Heart left ventricle (tissue), 16 donors: Measurements from ENCODE around the gene LMF1. TPM values are rescaled to one million over a fixed set of nuclear protein-coding genes. Genes with fewer than 3 reads are reported as not detected.

Source experiments
- ATAC-seq, 4 donors: fragments of 200-7000 bp; cut with Tn5 transposase; one replicate each; pipeline ENCODE4 v1.9.1; 2020 to 2022; ENCODE audit warnings: moderate library complexity in 4 of 4, mild to moderate bottlenecking in 3 of 4, moderate number of reproducible peaks in 1 of 4
- DNase-seq, 5 donors: peaks; one replicate each; pipeline ENCODE4 v3.0.0-alpha.2; 2020
- H3K27ac ChIP-seq, 12 donors: fragments of 200-600 bp; sonication (generic) in 4 of 12; one replicate each; pipeline versions ENCODE4 v1.5.0 to v1.8.0; 2016 to 2022; ENCODE audit warnings: mild to moderate bottlenecking in 2 of 12
- H3K27me3 ChIP-seq, 9 donors: fragments of 200-600 bp; sonication (generic) in 2 of 9; one replicate each; pipeline versions ENCODE4 v1.5.1 to v1.8.0; 2016 to 2022; ENCODE audit warnings: mild to moderate bottlenecking in 3 of 9
- H3K36me3 ChIP-seq, 9 donors: fragments of 200-600 bp; sonication (generic) in 2 of 9; one replicate each; pipeline versions ENCODE4 v1.5.0 to v1.8.0; 2018 to 2022; ENCODE audit warnings: mild to moderate bottlenecking in 2 of 9
- H3K4me1 ChIP-seq, 12 donors: fragments of 200-600 bp; sonication (generic) in 4 of 12; one replicate each; pipeline versions ENCODE4 v1.5.0 to v1.8.0; 2016 to 2022; ENCODE audit warnings: mild to moderate bottlenecking in 3 of 12
- H3K4me3 ChIP-seq, 12 donors: fragments of 200-600 bp; sonication (generic) in 4 of 12; one replicate each; pipeline versions ENCODE4 v1.5.0 to v1.8.0; 2017 to 2022; ENCODE audit warnings: mild to moderate bottlenecking in 9 of 12, moderate library complexity in 4 of 12
- H3K9me3 ChIP-seq, 12 donors: fragments of 200-600 bp; sonication (generic) in 4 of 12; one replicate each; pipeline versions ENCODE4 v1.5.0 to v1.8.0; 2016 to 2022; ENCODE audit warnings: mild to moderate bottlenecking in 1 of 12
- CTCF ChIP-seq, 12 donors: fragments of 200-600 bp; sonication (generic) in 4 of 12; IDR thresholded peaks; one replicate each; pipeline versions ENCODE4 v1.5.0 to v1.8.0; 2018 to 2022; ENCODE audit warnings: antibody characterized with exemption in 12 of 12, mild to moderate bottlenecking in 5 of 12
- POLR2A ChIP-seq, 2 donors: fragments of 450-650 bp; IDR thresholded peaks; one replicate each; pipeline ENCODE4 v1.6.1; 2017; ENCODE audit warnings: antibody characterized with exemption in 2 of 2, mild to moderate bottlenecking in 2 of 2, moderate library complexity in 2 of 2
- WGBS, 4 donors: extraction: QIAGEN DNeasy Blood & Tissue Kit in 2 of 4; methylation state at CpG; one replicate each; pipeline versions ENCODE4 v1.1.5 to v1.1.7; 2013 to 2018; 5-methylcytosine and 5-hydroxymethylcytosine counted together
- intact Hi-C, 10 donors: fragments of 100-400 bp; cut with DNase I; formaldehyde crosslinking; loops; one replicate each; pipeline versions ENCODE4 v1.11.1 to v1.14.2; 2022
- polyA plus RNA-seq, 2 donors: library from polyadenylated mRNA; stranded (reverse); fragments of 200-250 nt; gene quantifications; one replicate each; pipeline ENCODE4 v1.2.3, GENCODE V29; 2013
- total RNA-seq, 9 donors: library from RNA; depleted of rRNA in 2 of 9; stranded (reverse); fragments of >200 nt in 2 of 9; fragmentation: NEBNext Ultra II Directional in 3 of 9; extraction: Animal tissue kit (Norgen Biotek cat#: 25700) in 3 of 9; gene quantifications; one replicate each; pipeline versions ENCODE4 v1.1.0 to v1.2.4, GENCODE V29; 2016 to 2023
- donor health status: ischemic (EF 13 %, LVEDD 7.1; RV severe dilation, severe dysfunction).
- donor health status: healthy with polysubstance abuse.
- donor health status: DM: no; HTN: yes; CAD: no.
- donor health status: DM: no; HTN: no; CAD: no.
- donor health status: ischemic (EF 25% LVEDD 6.9; RV normal size, moderate dysfunction).
- donor health status: ischemic (EF 25% LVEDD 5.7; RV mildly dilated, moderate dysfunction).
- donor health status: healthy.
- donor health status: DM: yes; HTN: yes; CAD: no.
- donor health status: ischemic (EF 35%, LVEDD 5.7; RV mildly dilated, moderate dysfunction).
- donor health status: nonischemic (EF 11% LVEDD 7.7; RV severe dilation, severe dysfunction).
- donor health status: DM: yes; HTN: yes; CAD: no.
- donor health status: PGD.
- donor health status: ischemic (EF 29% LVEDD 5.4; RV normal size, mild dysfunction).
- donor health status: nonischemic (EF 23%, LVEDD 6.1; RV moderate dilation, normal function).

LMF1 gene
- total and polyA plus RNA-seq, 11 donors = 4.3 to 19.2 (median 7.1) TPM

- Histone ChIP-seq H3K27me3 (peaks cover 0 to 38% (median 4%) of the 10 kb centered on the region in 9 donors), H3K4me1 (no peaks in the 10 kb centered on the region), H3K9me3 (peaks cover 0 to 18% (median 5%) of the 10 kb centered on the region in 12 donors), H3K36me3 (no peaks in the 10 kb centered on the region), H3K4me3 (no peak overlapping the region), H3K27ac (no peak overlapping the region)
- intact Hi-C loops = no loop called here
- TF ChIP-seq POLR2A (IDR thresholded peaks at IDR 0.05) (no peak), CTCF (IDR thresholded peaks at IDR 0.05) (no peak)
- DNase-seq (peak in 2 of 5 donors; percentile 19 to 46), ATAC-seq (no peak)
- WGBS, 4 donors = 82 to 86% (median 85%) methylated on average over 14 to 27 of the region's 27 CpGs
Observed at GRCh38 chr16:841455-842060, 129.2 kb downstream of the LMF1 start.

- H3K36me3 ChIP-seq = no peaks in the 10 kb centered on the region
- no peak overlapping the region for H3K27ac ChIP-seq
- H3K9me3 ChIP-seq = peaks cover 0 to 26% (median 11%) of the 10 kb centered on the region in 12 donors
- 77 to 85% (median 81%) methylated on average over 23 to 34 of the region's 34 CpGs for WGBS, 4 donors
- ATAC-seq (no peak), DNase-seq (peak in 1 of 5 donors; percentile 33)
- peaks cover 0 to 38% (median 4%) of the 10 kb centered on the region in 9 donors for H3K27me3 ChIP-seq
- H3K4me3 ChIP-seq = no peak overlapping the region
- TF ChIP-seq CTCF (IDR thresholded peaks at IDR 0.05) = no peak
- no peak for TF ChIP-seq POLR2A (IDR thresholded peaks at IDR 0.05)
- intact Hi-C loops = no loop called here
- no peaks in the 10 kb centered on the region for H3K4me1 ChIP-seq
Observed at GRCh38 chr16:840561-841454, 130.0 kb downstream of the LMF1 start.

GRCh38 chr16:839643-840408 is 131.0 kb downstream of the LMF1 start:
- no peaks in the 10 kb centered on the region for H3K4me1 ChIP-seq
- TF ChIP-seq CTCF (IDR thresholded peaks at IDR 0.05) (no peak), POLR2A (IDR thresholded peaks at IDR 0.05) (no peak)
- peaks cover 0 to 32% (median 16%) of the 10 kb centered on the region in 12 donors for H3K9me3 ChIP-seq
- H3K36me3 ChIP-seq = no peaks in the 10 kb centered on the region
- no peak overlapping the region for H3K27ac ChIP-seq
- H3K27me3 ChIP-seq = peaks cover 0 to 38% (median 4%) of the 10 kb centered on the region in 9 donors
- DNase-seq (peak in 1 of 5 donors; percentile 46), ATAC-seq (peak in 1 of 4 donors; percentile 8)
- WGBS, 4 donors = 65 to 82% (median 73%) methylated on average over 6 to 24 of the region's 24 CpGs
- no peak overlapping the region for H3K4me3 ChIP-seq
- intact Hi-C loops = no loop called here
